ENCODE data around the gene RASGRP3.
A peak's percentile ranks its signal among the peaks of the same experiment; 100 is the strongest.
"Not testable (repeated sequence)": the region's sequence is repeated elsewhere in the genome, so short reads cannot be mapped to it uniquely, and the experiment has no call there.

Gene RASGRP3

GRCh38 chr2:33476131-33476792 is at the start of gene RASGRP3:
TSS of gene RASGRP3 (plus strand) at chr2:33476649. CDS start at chr2:33515137, 38,488 bp downstream.
- DNase-seq = peak; percentile 56

GRCh38 chr2:33426666-33427231 is 49.7 kb upstream of the RASGRP3 start:
- DNase-seq = no peak

GRCh38 chr2:33430077-33430476 is 46.4 kb upstream of the RASGRP3 start:
- DNase-seq = no peak

GRCh38 chr2:33430856-33431255 is 45.6 kb upstream of the RASGRP3 start:
- no peak for DNase-seq

- DNase-seq = no peak
Measured at GRCh38 chr2:33432871-33433270, 43.6 kb upstream of the RASGRP3 start.

GRCh38 chr2:33433279-33434235 is 42.9 kb upstream of the RASGRP3 start:
- no peak for DNase-seq

- DNase-seq = no peak
Measured at GRCh38 chr2:33435518-33435917, 40.9 kb upstream of the RASGRP3 start.

GRCh38 chr2:33436083-33436482 is 40.4 kb upstream of the RASGRP3 start:
- DNase-seq = no peak

GRCh38 chr2:33437297-33437696 is 39.2 kb upstream of the RASGRP3 start:
- DNase-seq = no peak

- no peak for DNase-seq
Measured at GRCh38 chr2:33437815-33438214, 38.6 kb upstream of the RASGRP3 start.

- DNase-seq = no peak
Measured at GRCh38 chr2:33441235-33441810, 35.1 kb upstream of the RASGRP3 start.

- DNase-seq = not testable (repeated sequence)
Measured at GRCh38 chr2:33442052-33442451, 34.4 kb upstream of the RASGRP3 start.

- no peak for DNase-seq
Measured at GRCh38 chr2:33442528-33443079, 33.8 kb upstream of the RASGRP3 start.

GRCh38 chr2:33443274-33443829 is 33.1 kb upstream of the RASGRP3 start:
- no peak for DNase-seq

GRCh38 chr2:33444967-33445366 is 31.5 kb upstream of the RASGRP3 start:
- no peak for DNase-seq

GRCh38 chr2:33448220-33448899 is 28.1 kb upstream of the RASGRP3 start:
- DNase-seq = no peak

GRCh38 chr2:33451214-33451613 is 25.2 kb upstream of the RASGRP3 start:
- DNase-seq = no peak

- DNase-seq = no peak
Measured at GRCh38 chr2:33451825-33452224, 24.6 kb upstream of the RASGRP3 start.

- no peak for DNase-seq
Measured at GRCh38 chr2:33452545-33452944, 23.9 kb upstream of the RASGRP3 start.

GRCh38 chr2:33453905-33454479 is 22.5 kb upstream of the RASGRP3 start:
- DNase-seq = no peak

GRCh38 chr2:33457556-33458247 is 18.7 kb upstream of the RASGRP3 start:
- no peak for DNase-seq

All from NCI-H510A treated with DMSO at 0.1 percent for 48 hours (cell line).